Thoracic aorta (tissue), 2 donors: ENCODE measurements around the gene CFAP47. TPM values are rescaled to one million over a fixed set of nuclear protein-coding genes. Genes with fewer than 3 reads are reported as not detected.
"Not testable (repeated sequence)": the region's sequence is repeated elsewhere in the genome, so short reads cannot be mapped to it uniquely, and the experiment has no call there.

ENCODE experiments used
- ATAC-seq: fragments of 150-250 bp; one replicate; pipeline ENCODE4 v1.8.0; 2017; ENCODE audit warnings: low read depth; ENCODE audit not compliant: insufficient number of reproducible peaks, low FRiP score
- DNase-seq: peaks from one replicate; pipeline ENCODE4 v3.0.0-alpha.2; 2020; ENCODE audit warnings: low spot score
- H3K27ac ChIP-seq, 2 donors: fragments of 200-600 bp; sonication (generic); 1 replicate in 1 of 2; 2 replicates in 1 of 2; pipeline ENCODE4 v1.5.1; 2016; ENCODE audit warnings: mild to moderate bottlenecking in 2 of 2, moderate library complexity in 2 of 2
- H3K27me3 ChIP-seq: fragments of 200-600 bp; sonication (generic); replicated peaks from 2 replicates; pipeline ENCODE4 v1.6.0; 2016; ENCODE audit warnings: mild to moderate bottlenecking; ENCODE audit not compliant: insufficient read depth
- H3K36me3 ChIP-seq: fragments of 200-600 bp; sonication (generic); one replicate; pipeline ENCODE4 v1.5.1; 2016
- H3K4me1 ChIP-seq, 2 donors: fragments of 200-600 bp; sonication (generic); 1 replicate in 1 of 2; 2 replicates in 1 of 2; pipeline versions ENCODE4 v1.5.1 to v1.6.0; 2016; ENCODE audit warnings: low read depth in 2 of 2, mild to moderate bottlenecking in 1 of 2; ENCODE audit not compliant: control insufficient read depth in 1 of 2
- H3K4me3 ChIP-seq: fragments of 200-600 bp; sonication (generic); 2 replicates; pipeline ENCODE4 v1.5.1; 2016; ENCODE audit warnings: mild to moderate bottlenecking
- H3K9me3 ChIP-seq: fragments of 200-600 bp; sonication (generic); 2 replicates; pipeline ENCODE4 v1.5.1; 2016
- total RNA-seq, 2 donors: library from RNA; depleted of rRNA; stranded (reverse); fragments of >200 nt; gene quantifications; one replicate each; pipeline versions ENCODE4 v1.1.0 to v1.2.3, GENCODE V29; 2016
- TF ChIP-seq, protein P1 (sequence below): fragments of 200-600 bp; sonication (generic); IDR thresholded peaks from one replicate; pipeline ENCODE4 v1.5.1; 2019; ENCODE audit warnings: antibody characterized with exemption

The CFAP47 gene
- total RNA-seq, 2 donors from 2014 or later = not detected

DNA sequence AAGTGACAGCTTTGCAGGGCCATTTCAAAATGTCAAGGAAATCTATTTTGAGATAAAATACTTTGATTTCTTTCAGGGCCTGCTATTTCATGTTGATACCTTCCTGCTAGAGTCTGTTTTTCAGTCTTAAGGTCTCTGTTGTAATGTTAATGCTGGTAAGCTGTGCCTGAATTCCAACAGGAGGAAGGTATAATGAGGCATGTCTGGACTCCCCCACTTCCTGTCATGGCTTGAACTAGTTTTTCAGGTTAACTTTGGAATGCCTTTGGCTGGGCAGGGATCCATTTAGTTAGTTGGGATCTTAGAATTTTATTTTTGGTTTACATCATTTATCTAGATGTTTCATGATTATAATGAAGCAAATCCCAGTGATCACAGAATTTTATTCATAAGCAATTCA, 279.0 kb downstream of the CFAP47 start:
- H3K27me3 ChIP-seq = no peaks in the 10 kb centered on the region
- TF ChIP-seq, protein P1, sequence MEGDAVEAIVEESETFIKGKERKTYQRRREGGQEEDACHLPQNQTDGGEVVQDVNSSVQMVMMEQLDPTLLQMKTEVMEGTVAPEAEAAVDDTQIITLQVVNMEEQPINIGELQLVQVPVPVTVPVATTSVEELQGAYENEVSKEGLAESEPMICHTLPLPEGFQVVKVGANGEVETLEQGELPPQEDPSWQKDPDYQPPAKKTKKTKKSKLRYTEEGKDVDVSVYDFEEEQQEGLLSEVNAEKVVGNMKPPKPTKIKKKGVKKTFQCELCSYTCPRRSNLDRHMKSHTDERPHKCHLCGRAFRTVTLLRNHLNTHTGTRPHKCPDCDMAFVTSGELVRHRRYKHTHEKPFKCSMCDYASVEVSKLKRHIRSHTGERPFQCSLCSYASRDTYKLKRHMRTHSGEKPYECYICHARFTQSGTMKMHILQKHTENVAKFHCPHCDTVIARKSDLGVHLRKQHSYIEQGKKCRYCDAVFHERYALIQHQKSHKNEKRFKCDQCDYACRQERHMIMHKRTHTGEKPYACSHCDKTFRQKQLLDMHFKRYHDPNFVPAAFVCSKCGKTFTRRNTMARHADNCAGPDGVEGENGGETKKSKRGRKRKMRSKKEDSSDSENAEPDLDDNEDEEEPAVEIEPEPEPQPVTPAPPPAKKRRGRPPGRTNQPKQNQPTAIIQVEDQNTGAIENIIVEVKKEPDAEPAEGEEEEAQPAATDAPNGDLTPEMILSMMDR = no peak
- DNase-seq (no peak), ATAC-seq (no peak)
- H3K27ac ChIP-seq = no peak overlapping the region
- no peaks in the 10 kb centered on the region for H3K4me1 ChIP-seq
- no peaks in the 10 kb centered on the region for H3K36me3 ChIP-seq
- H3K9me3 ChIP-seq = no peaks in the 10 kb centered on the region
- H3K4me3 ChIP-seq = no peak overlapping the region

DNA sequence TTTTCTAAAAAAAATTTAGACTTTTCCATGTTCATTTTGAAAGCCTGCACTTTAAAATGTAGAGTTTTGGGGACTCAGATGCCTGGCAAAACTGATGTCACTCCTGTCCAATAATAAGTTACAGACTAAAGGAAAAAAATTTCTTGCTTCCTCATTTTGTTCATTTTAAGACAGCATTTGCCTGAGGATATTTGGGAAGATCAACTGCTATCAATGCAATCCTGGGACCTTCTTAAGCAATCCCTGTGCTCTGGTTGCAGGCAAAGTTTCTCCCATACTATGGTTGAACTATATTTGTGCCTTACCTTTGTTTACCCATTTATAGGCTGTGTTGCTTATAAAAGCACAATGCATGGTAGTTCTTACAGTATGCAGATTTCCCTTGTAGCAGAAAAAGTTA, 280.4 kb downstream of the CFAP47 start:
- H3K36me3 ChIP-seq = no peaks in the 10 kb centered on the region
- no peak for DNase-seq
- TF ChIP-seq, protein P1 = no peak

DNA sequence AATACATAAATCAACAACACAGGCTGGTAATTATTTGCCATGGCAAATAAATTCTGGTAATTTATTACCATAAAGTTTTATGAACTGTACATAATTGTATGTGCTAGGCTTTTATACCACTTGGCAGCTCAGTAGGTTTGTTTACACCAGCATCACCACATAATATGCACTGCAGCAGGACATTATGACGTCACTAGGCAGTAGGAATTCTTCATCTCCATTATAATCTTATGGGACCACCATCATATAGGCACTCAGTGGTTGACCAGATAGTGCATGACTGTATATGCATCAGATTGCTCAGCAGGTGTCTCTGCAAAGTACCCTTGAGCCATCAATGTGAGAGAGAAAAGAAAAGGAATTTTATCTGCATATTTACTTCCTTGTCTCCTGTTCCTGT, 295.4 kb downstream of the CFAP47 start:
- DNase-seq = no peak
- Histone ChIP-seq H3K36me3 (no peaks in the 10 kb centered on the region), H3K27ac (no peak overlapping the region), H3K4me3 (no peak overlapping the region), H3K4me1 (no peaks in the 10 kb centered on the region), H3K9me3 (no peaks in the 10 kb centered on the region), H3K27me3 (no peaks in the 10 kb centered on the region)
- TF ChIP-seq, protein P1 = no peak
- no peak for ATAC-seq

More for the DNA sequence above, 280.4 kb downstream of the CFAP47 start:
- Histone ChIP-seq H3K9me3 (no peaks in the 10 kb centered on the region), H3K27me3 (no peaks in the 10 kb centered on the region), H3K27ac (no peak overlapping the region), H3K4me3 (no peak overlapping the region), H3K4me1 (no peaks in the 10 kb centered on the region)
- no peak for ATAC-seq

DNA sequence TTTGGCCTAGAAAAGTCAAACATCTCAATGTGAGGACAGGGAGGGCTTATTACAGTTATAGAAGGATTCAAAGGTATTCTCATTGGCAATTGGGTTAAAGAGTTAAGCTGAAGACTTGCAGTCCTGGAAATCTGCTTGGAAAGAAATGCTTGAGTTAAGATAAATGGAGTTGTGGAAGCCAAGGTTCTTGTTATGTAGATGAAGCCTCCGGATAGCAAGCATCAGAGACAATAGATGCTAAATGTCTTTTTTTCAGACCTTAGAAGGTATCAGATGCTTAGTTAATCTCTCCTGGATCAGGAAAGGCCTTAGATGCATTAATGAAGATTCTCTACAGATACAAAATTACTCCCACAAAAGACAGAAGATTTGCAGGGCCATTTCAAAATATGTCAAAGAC, 299.3 kb downstream of the CFAP47 start:
- Histone ChIP-seq H3K27me3 (no peaks in the 10 kb centered on the region), H3K4me1 (no peaks in the 10 kb centered on the region), H3K4me3 (no peak overlapping the region), H3K36me3 (no peaks in the 10 kb centered on the region), H3K27ac (no peak overlapping the region), H3K9me3 (no peaks in the 10 kb centered on the region)
- ATAC-seq (no peak), DNase-seq (no peak)
- TF ChIP-seq, protein P1 = no peak

DNA sequence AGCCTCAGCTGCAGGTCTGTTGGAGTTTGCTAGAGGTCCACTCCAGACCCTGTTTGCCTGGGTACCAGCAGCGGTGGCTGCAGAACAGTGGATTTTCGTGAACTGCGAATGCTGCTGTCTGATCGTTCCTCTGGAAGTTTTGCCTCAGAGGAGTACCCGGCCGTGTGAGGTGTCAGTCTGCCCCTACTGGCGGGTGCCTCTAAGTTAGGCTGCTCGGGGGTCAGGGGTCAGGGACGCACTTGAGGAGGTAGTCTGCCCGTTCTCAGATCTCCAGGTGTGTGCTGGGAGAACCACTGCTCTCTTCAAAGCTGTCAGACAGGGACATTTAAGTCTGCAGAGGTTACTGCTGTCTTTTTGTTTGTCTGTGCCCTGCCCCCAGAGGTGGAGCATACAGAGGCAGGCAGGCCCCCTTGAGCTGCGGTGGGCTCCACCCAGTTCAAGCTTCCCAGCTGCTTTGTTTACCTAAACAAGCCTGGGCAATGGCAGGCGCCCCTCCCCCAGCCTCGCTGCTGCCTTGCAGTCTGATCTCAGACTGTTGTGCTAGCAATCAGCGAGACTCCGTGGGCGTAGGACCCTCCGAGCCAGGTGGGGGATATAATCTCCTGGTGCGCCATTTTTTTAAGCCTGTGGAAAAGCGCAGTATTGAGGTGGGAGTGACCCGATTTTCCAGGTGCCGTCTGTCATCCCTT, 315.4 kb downstream of the CFAP47 start:
- not testable (repeated sequence) for H3K9me3 ChIP-seq, H3K27ac ChIP-seq, H3K36me3 ChIP-seq, DNase-seq, H3K27me3 ChIP-seq, ATAC-seq, H3K4me1 ChIP-seq, H3K4me3 ChIP-seq

DNA sequence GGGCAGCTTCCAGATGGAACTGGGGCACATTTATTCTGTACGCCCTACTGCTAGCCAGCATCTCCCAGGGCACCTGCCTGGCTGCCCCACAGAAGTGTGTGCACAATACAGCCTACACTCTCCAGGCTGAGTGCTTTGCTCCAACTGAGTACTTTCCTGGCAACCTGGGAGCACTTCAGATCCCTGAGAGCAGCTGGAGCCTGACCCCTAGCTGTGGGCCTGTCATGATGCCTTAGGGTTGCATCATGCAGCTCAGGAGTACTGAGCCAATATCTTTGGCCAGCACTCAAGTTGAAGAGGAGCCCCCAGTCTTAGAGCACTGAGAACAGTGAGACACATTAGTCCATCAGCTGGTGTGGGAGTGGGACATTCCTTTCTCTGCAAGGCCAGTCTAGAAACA, 321.9 kb downstream of the CFAP47 start:
- TF ChIP-seq, protein P1 = no peak
- no peaks in the 10 kb centered on the region for H3K9me3 ChIP-seq
- DNase-seq = no peak

More for the DNA sequence above, 321.9 kb downstream of the CFAP47 start:
- Histone ChIP-seq H3K4me1 (no peaks in the 10 kb centered on the region), H3K27ac (no peak overlapping the region), H3K27me3 (no peaks in the 10 kb centered on the region), H3K36me3 (no peaks in the 10 kb centered on the region), H3K4me3 (no peak overlapping the region)
- ATAC-seq = no peak
